GM21515 (cell line): ENCODE data around the gene PGM2.
"Not testable (repeated sequence)": the region's sequence is repeated elsewhere in the genome, so short reads cannot be mapped to it uniquely, and the experiment has no call there.

Source experiments
- ATAC-seq: cut with Tn5 transposase; IDR thresholded peaks from one replicate; pipeline ENCODE4 v1.9.1; 2021; ENCODE audit not compliant: unreplicated experiment

PGM2 gene

GRCh38 chr4:37816719-37817118 lies 9.8 kb upstream of the PGM2 start:
- no peak for ATAC-seq

GRCh38 chr4:37818752-37819151 lies 7.7 kb upstream of the PGM2 start:
- no peak for ATAC-seq

GRCh38 chr4:37820458-37820857 lies 6.0 kb upstream of the PGM2 start:
- not testable (repeated sequence) for ATAC-seq

- no peak for ATAC-seq
These were observed 4.4 kb upstream of the PGM2 start for GRCh38 chr4:37821953-37822605.

GRCh38 chr4:37825501-37825900 lies 985 bp upstream of the PGM2 start:
- not testable (repeated sequence) for ATAC-seq

- peak; percentile 3 for ATAC-seq
These were observed 555 bp upstream of the PGM2 start for GRCh38 chr4:37825968-37826294.

- peak; percentile 48 for ATAC-seq
These were observed 672 bp downstream of the PGM2 start for GRCh38 chr4:37827030-37827685.

GRCh38 chr4:37827802-37828321 lies 1.4 kb downstream of the PGM2 start:
- ATAC-seq, result no peak

GRCh38 chr4:37828843-37829242 lies 2.4 kb downstream of the PGM2 start:
- ATAC-seq, result no peak

GRCh38 chr4:37830640-37831039 lies 4.2 kb downstream of the PGM2 start:
- no peak for ATAC-seq

- no peak for ATAC-seq
These were observed 8.5 kb downstream of the PGM2 start for GRCh38 chr4:37835031-37835430.

- ATAC-seq, result no peak
These were observed 9.3 kb downstream of the PGM2 start for GRCh38 chr4:37835806-37836205.

GRCh38 chr4:37836274-37836673 lies 9.8 kb downstream of the PGM2 start:
- ATAC-seq, result no peak

GRCh38 chr4:37836838-37837440 lies 10.5 kb downstream of the PGM2 start:
- no peak for ATAC-seq

GRCh38 chr4:37837446-37837845 lies 11.0 kb downstream of the PGM2 start:
- ATAC-seq, result no peak

GRCh38 chr4:37839426-37839825 lies 12.9 kb downstream of the PGM2 start:
- no peak for ATAC-seq

- no peak for ATAC-seq
These were observed 17.7 kb downstream of the PGM2 start for GRCh38 chr4:37844204-37844603.

- ATAC-seq, result no peak
These were observed 18.7 kb downstream of the PGM2 start for GRCh38 chr4:37845201-37845600.

GRCh38 chr4:37847311-37847884 lies 20.9 kb downstream of the PGM2 start:
- ATAC-seq, result no peak

- no peak for ATAC-seq
These were observed 25.9 kb downstream of the PGM2 start for GRCh38 chr4:37852376-37852775.

- no peak for ATAC-seq
These were observed 31.6 kb downstream of the PGM2 start for GRCh38 chr4:37858112-37858511.

GRCh38 chr4:37858872-37859271 lies 32.4 kb downstream of the PGM2 start:
- ATAC-seq, result no peak
